GM18511 (cell line): ENCODE results near the gene SYNC.

Source experiments
- ATAC-seq: cut with Tn5 transposase; IDR thresholded peaks from one replicate; pipeline ENCODE4 v1.9.1; 2021; ENCODE audit warnings: mild to moderate bottlenecking, moderate library complexity; ENCODE audit not compliant: unreplicated experiment

Gene SYNC

DNA sequence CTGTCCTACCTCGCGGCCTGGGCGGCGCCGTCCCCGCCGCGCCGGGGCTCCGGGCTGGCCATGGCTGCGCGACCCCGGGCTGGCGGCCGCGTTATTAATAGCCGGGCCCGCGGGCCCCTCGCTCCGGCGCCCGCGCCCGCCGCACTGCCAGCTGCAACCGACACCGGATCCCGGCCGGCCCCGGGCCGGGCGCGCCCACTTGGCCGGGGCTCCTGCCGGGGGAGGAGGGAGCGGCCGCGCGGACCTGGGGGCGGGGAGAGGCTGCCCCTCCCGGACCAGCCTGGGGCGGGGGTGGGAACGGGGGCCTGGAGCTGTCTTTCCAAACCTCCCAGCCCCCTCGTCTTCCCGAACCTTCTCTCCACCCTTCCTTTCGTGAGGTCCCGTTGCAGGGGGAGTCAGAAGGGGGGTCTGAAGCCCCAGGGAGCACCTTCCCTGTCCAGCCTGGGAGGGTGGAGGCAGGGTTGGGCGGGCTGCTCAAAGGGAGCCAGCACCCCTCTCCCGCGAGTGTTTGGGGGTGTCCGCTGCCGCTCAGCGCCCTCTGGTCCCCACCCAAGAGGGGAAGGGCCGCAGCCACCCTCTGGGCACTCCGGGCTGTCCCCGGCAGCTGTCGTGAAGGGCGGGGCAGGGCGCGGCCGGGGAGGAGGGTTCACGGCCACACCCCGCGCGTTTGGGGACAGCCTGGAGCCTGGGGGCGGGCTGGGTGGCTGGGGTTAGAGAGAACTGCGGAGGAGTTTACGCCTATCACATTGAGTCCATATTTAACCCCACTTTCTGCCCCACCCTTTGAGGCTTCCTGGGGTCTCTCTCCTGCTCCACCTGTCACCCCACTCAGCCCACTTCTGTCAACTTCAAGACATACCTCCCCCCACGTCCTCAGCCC is at the start of gene SYNC:
Gene SYNC (minus strand): TSS at position 172 of the 880 bp plus-strand sequence. CDS start 110 bp downstream, at position 62.
- no peak for ATAC-seq

DNA sequence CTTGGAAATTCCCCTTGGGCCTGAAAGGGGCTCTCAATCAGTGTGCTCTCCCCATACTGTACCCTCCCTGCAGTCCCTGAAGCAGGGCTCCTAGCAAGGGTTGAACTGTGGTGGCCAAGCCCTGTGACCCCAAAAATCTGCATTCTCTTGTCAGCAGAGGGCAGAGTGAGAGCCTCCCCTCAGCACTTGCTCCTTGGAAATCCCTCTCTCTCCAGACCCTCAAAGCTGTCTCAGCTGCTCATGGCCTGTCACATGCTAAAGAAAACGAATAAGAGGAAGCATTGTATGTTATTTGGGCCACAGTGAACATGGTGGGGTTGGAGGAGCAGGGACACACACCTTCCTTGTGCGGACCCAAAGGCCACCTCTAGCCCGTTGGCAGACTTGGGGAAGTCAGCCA is 47.2 kb upstream of the SYNC start:
- no peak for ATAC-seq

DNA sequence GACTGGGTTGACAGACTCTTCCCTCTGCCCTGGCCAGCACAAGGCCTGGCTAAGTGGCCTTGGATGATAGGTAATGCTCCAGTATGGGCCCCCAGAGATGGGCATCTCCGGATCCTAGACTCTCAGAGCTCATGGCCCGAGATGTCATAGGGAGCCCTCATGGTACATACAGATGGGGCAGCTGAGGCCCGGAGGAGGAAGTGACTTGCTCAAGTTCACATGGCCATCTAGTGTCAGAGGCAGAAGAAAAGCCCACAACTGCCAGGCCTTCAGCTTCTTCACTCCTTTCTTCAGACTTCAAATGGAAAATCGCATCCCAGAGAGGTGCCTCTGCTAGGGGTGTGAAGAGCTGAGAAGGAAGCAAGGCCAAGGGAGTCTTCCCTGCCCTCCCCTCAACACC is 46.8 kb upstream of the SYNC start:
- ATAC-seq, result no peak

DNA sequence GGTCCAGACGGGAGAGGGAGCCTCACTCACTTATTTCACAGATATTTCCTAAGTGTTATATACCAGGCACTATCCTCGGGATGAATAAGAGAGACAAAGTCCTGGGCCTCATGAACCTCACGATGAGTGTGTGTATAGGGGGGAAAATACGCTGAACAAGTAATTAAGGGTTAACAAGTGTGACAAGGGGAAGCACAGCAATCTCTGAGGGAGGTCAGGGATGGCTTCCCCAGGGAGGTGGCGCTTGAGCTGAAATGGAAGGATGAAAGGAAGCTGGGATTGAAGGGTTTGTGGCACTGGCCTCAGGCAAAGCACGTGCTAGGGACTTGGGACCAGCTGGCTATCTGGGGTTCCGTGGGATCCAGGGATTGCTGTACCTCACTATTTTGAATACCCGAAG is 46.4 kb upstream of the SYNC start:
- ATAC-seq, result no peak

DNA sequence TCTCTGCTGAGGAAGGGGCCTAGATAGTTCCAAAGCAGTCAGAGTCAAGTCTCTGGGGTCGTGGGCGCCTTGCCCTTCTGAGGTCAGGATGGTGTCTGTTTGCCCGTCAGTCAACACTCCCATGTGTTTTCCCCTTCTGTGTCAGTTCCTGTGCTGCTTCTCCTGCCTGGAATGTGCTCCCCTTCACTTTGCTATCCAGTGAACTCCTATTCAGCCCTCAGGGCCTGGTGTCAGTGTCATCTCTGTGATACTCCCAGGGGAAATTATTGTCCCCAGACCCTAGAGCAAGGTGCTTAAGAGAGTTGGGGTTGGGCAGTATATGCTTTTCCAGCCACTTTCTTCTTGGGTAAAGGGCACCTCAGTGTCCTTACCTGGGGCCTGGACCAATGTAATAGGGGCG is 45.8 kb upstream of the SYNC start:
- no peak for ATAC-seq

DNA sequence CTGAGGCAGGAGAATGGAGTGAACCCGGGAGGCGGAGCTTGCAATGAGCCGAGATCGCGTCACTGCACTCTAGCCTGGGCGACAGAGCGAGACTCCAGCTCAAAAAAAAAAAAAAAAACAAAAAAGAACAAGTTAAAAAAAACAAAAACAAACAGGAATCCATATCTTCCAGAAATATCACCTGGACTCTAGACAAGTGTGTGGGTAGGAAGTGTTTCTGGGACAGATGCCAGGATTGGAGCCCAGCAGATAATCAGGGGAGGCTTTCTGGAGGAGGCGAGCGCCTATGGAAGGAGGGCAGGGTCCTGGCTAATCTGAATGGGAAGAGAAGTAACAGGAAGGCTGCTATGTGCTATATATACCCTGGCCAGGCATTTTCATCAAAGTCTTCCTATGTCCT is 43.6 kb upstream of the SYNC start:
- ATAC-seq, result no peak

DNA sequence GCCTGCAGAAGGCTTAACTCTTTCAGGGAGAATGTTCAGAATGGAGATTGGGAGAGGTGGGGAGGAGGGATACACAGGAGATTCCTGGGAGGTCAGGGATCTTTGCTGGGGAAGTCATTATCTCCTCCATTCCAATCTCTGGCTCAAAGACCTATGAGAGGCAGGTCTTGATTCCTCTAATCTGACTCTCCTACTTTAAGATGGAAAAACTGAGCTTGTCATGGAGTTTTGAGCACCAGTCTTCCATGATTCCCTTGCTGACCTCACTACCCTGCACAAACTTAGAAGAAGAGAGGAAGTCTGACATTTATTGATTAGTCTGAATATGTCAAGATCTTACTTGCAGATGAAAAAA is 41.5 kb upstream of the SYNC start:
- no peak for ATAC-seq

DNA sequence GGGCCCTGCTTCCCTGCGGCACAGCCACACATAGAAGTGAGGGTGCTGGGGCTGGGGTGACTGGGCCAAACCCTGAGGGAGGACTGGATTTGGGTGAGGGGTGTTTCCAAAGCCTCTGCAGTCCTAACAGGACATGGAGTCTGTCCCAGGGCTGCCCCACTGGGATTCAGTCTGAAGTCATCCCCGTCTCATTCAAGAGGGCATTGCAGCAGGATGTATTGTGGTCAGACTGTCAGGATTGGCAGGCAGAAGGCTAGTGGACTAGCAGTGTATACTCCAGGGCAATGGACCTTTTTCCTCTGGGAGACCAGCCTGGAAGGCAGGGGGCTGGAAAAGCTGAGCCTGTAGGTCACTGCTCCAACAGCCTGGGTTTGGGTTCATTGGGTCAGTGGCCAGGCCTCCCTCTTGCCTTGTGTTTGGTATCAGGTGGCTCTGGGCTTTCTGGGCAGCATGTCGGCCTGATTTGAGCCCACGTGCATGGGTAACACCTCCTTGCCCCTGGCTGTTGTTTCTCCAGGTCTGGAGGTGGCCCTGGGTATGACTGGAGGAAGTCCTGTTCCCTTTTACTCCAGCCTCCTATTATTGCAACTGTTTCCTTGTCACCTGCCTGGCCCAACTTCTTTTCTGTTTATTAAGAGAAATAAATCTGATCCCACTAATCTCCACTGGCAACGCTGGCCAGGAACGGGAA is 41.0 kb upstream of the SYNC start:
- ATAC-seq, result no peak

DNA sequence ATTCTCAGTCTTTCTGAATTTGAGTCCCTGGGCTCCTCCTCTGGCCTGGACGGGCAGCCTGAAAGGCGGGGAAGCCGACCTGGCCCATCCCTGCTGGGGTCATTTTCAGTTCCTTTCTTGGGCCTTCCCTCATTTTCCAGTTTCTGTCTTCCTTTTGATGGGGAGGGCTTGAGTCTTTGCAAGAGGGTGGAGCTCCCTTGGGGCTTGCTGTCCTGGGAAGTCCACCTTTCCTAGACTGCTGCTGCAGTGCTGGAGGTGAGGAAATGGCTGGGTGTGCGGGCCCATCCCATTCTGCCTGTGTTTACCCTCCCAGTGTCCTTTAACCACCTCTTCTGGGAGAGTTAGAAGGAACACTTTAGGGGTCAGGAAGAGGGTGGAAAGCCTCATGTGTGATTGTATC is 40.4 kb upstream of the SYNC start:
- no peak for ATAC-seq

DNA sequence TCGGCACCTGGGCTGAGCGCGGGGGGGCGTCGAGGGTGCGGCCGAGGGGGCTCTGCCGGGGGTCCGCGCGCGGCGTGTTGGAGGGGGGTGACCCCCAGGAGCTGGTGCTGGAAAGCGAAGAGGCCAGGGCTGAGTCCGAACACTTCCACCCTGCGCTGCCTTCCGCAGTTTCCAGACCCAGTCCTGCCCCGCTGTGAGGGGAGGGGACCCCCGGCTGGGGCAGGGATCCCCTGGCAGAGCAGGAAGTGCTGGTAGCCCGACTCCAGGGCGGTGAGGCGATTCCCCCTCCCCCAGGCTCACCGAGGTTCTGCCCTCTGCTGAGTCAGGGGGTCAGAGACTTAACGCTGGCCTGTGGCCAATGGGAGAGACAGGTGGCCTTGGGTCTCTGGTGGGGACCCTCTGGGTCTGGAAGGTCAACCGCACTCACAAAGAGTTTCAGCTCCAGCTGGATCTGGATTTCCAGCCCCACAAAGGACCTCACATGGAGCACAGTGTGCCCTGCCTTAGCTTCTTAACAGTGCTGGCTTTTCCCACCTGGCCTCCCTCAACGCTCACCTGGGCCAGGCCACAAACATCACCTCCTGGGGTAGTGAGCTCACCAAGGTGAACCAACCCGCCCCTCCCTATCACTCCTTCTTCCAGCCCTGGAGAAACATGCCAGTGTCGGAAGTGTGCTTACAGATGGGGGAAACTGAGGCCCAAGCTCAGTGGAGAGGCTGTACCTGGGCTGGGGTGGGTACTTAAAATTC is 39.8 kb upstream of the SYNC start:
- ATAC-seq, result no peak

DNA sequence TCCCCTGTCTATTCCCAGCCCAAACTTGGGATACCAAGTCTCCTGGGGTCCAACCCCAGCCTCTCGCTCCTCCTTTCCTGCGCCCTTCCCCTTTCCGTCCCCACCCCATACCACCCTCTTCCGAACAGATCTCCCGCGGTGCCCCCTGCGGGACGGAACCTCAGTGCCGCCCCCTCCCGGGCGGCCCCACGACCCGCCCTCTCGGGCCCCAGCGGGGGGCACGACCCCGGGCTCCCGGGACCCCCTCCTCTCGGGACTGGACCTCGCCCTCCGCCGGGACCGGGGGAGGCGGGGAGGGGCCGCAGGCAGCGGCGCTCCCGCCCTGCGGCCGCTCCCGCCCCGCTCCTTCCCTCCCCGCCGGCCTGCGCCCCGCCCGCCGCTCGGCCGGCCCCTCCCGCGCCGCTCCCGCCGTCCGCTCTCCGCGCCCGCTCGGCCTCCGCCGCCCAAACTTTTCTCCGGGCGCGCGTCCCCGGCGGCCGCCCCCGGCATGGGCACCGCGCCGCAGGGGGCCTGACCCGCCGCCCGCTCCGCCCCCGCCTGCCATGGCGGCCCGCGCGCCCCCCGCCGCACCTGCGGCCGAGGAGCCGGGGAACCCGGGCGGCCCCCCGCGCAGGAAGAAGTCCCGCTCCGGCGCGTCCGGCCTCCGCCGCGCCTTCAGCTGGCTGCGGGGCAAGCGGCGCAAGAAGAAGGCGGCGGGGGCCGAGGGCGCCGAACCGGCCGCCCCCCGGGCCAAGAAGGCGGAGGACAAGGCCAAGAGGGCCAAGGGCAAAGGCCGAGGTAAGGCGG is 39.0 kb upstream of the SYNC start:
- no peak for ATAC-seq

DNA sequence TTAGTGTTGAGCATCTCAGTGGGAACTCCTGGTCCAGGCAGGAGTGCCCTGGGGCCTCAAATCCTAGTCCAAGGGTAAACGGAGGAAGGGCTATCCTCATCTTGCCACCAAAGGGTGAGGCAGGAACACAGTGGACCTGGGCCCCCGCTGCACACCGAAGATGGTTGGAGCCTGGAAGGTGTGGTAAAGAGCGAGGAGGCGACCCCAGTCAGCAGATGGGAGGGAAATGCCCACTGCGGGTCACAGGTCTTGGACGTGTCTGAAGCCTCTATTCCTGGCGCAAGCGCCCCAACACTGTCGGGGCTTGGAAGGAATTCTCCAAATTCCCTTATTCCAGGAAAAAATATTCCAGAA is 38.5 kb upstream of the SYNC start:
- no peak for ATAC-seq

DNA sequence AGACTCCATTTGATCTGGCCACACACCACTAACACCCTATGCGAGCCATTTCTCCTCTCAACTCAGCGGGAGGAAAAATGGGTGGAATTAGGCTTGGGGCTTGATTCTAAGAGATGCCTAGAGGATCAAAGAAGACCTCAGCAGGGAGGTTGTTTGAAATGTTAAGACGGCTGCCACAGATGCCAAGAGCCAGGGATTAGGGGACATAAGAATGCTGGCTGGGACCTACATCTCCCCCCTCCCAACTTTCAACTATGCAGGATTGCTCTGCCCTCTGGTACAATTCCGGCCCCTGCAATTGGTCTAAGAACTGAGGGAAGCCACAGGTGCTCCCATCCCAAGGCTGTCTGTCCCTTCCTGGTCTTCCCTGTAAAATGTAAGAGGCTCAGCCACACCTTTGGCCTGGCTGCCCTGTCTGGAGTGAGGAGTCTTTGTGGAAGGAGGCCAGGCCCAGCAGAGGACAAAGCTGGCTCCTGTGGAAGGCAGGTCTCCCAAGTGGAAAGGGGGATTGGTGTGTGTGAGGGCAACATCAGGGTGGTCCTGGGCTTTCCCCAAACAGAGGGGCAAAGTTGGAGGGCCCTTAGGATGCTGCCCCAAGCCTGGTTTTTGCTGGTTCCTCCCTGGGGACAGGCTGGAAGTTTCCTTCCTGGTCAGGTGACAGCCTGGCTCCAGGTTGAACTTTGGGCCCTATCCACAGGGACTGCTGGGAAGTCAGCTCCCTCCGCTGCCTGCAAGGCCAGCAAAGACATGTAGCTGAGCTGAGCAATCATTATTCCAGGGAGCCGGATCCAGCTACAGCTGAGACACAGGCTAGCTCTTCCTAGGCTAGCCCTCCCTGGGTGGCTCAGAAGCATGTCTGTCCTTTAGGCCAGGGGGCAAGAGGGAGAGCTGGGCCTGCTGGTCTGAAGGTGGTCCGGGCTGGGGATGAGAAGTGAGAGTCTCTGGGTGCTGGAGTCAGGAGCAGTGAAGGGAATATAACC is 34.5 kb upstream of the SYNC start:
- ATAC-seq, result no peak

DNA sequence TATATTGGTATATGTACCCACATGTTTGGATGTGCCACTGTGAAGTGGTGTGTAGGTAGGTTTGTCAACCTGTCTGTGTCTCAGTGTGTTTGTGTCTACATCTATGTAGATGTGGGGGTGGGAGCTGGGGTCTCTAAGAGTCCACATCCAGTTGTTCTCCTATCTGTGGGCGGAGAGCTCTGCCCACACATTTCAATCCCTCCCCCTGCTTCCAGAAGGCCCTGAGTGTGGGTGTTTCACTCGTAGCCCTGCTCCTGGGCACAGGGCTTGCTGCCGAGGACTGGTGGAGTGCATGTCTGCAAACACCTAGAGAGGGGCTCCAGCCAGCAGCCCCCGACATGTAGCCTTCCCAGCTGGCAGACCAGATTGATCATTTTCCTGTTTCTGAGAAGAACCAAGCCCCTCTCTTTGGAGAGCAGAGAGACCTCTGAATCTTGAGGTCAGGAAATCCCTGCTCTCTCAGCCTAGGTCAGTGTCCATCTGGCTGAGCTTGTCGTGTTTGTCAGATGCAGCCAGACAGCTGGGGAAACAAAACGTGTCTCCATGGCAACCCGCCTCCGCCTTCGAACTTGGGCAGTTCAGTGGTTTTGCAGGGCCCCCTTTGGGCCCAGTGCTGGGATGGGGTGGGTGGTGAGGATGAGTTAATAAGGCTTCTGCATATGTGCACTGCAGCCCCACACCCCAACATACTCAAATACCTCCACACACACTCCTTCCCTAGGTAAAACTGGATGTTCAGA is 31.2 kb upstream of the SYNC start:
- no peak for ATAC-seq

DNA sequence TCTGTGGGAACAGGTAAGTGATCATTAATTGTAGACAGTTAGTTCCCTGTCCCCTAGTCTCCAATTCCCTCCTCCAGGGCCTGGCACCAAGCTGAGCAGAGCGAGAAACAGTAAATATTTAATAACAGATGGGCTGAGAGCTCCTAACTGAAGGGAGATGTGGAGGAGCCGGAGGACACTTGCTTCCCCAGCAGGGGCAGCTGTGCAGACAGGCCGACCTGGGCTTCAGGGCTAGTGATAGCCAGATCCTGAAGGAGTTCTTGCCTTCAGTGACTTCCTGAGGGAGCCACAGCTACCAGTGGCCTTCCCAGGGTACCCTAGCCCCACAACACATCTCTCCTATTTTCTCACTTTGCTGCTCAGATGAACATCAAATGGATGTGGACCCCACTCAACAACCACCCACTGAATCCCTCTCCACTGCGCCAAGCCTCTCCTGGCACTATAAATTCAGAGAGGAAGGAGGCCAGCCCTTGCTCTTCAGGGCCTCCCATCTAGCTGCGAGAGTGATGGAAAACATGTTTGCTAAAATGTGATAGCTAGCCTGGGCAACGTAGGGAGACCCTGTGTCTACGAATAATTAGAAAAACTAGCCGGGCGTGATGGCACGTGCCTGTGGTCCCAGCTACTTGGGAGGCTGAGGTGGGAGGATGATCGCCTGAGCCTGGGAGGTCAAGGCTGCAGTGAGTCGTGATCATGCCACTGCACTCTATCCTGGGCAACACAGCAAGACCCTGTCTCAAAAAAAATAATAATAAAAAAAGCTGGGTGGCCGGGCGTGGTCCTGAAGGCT is 26.9 kb upstream of the SYNC start:
- ATAC-seq, result no peak

DNA sequence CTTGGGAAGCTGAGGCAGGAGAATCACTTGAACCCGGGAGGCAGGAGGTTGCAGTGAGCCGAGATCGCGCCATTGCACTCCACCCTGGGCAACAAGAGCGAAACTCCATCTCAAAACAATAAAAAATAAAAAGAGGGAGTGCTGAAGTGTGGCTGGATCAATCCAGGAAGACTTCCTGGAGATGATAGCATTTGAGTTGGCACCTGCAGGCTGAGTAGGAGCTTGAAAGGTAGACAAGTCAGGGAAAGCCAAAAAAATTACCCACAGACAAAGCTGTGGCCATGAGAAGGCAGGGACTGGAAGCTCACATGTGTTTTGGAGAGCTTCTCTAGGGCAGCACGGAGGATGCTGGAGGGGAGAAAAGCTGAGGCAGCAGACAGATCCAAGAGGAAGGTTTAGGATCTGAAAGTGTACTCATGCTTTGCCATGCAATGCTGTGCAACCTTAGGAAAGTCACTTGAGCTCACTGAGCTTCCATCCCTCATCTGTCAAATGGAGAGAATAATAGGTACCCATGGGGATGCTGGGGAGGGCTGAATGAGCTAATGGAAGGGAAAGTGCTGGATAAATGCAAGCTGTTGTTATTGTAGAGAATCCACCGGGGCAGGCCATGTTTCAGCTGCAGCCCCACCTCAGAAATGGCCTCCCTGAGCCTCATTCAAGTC is 26.0 kb upstream of the SYNC start:
- no peak for ATAC-seq

DNA sequence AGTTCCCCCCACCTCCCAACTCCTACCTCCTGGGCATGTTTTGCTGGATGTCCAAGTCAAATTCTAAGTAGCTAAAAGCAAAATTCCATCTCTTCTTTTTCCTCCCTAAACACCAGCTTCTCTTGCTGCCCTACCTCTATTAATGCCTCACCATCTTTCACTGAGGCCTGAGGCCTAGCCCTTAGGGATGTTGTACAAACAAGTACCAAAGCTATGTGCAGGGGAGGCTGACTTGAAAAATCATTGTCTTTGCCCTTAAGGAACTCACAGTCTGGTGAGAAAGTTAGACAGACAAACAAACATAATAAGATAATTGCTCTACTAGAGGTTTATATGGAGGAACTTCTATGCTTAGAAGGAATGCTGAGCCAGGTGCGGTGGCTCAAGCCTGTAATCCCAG is 25.3 kb upstream of the SYNC start:
- no peak for ATAC-seq

DNA sequence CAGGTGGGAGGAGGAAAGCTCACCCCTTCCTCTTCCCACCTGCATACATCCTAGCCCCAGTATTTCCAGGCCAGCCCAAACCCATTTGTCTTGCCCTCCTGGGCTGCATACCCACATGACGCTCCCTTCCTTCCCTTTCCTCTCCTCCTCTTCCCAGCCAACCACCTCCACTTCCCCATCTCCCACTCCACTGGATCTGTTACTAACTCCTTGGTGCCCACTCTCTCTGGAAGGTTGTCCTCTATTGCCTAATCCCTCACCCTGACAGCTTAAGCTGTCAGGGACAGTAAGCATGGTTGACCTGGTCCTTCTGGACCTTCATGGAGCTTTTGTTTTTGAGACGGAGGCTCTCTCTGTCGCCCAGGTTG is 23.0 kb upstream of the SYNC start:
- ATAC-seq, result no peak
